GM12864 (cell line): Measurements from ENCODE around the gene KIF5C.

Source experiments
- DNase-seq: peaks from one replicate; pipeline ENCODE4 v3.0.0-alpha.2; 2011; ENCODE audit warnings: low read depth
- H3K4me3 ChIP-seq: 2 replicates; pipeline ENCODE4 v1.5.1; 2011; ENCODE audit warnings: mild to moderate bottlenecking, low read depth, low read length, control low read depth
- CTCF ChIP-seq: IDR thresholded peaks from 2 replicates; pipeline ENCODE4 v1.5.1; 2011; ENCODE audit warnings: low read depth, mild to moderate bottlenecking, moderate library complexity, low read length, control low read depth, inconsistent platforms; ENCODE audit errors: missing control alignments

Gene KIF5C

GRCh38 chr2:149038442-149039212 is 163.6 kb downstream of the KIF5C start, which contains the start of gene LYPD6B:
LYPD6B (plus strand) TSS chr2:149038699; CDS start chr2:149130949, 92,250 bp downstream.
- DNase-seq = no peak
- peak; percentile 20 for TF ChIP-seq CTCF
- H3K4me3 ChIP-seq = peak within 1 kb of the TSS; percentile 72

- no peak for DNase-seq
- peak overlapping the region; percentile 72 for H3K4me3 ChIP-seq
- TF ChIP-seq CTCF = no peak
Observed at GRCh38 chr2:149039213-149039724, 164.2 kb downstream of the KIF5C start.

GRCh38 chr2:149040451-149040850 is 165.4 kb downstream of the KIF5C start:
- peak; percentile 88 for TF ChIP-seq CTCF
- no peak overlapping the region for H3K4me3 ChIP-seq
- DNase-seq = peak; percentile 49

- H3K4me3 ChIP-seq = no peak overlapping the region
- no peak for TF ChIP-seq CTCF
- no peak for DNase-seq
Observed at GRCh38 chr2:149041482-149041881, 166.5 kb downstream of the KIF5C start.

- no peak for TF ChIP-seq CTCF
- H3K4me3 ChIP-seq = no peak overlapping the region
- DNase-seq = no peak
Observed at GRCh38 chr2:149042881-149043280, 167.9 kb downstream of the KIF5C start.

- no peak for TF ChIP-seq CTCF
- no peak overlapping the region for H3K4me3 ChIP-seq
- DNase-seq = no peak
Observed at GRCh38 chr2:149044500-149044899, 169.5 kb downstream of the KIF5C start.

GRCh38 chr2:149047118-149047517 is 172.1 kb downstream of the KIF5C start:
- no peak for DNase-seq
- no peak for TF ChIP-seq CTCF
- no peak overlapping the region for H3K4me3 ChIP-seq
